Measurements from ENCODE around the gene WNT10A.

DNA sequence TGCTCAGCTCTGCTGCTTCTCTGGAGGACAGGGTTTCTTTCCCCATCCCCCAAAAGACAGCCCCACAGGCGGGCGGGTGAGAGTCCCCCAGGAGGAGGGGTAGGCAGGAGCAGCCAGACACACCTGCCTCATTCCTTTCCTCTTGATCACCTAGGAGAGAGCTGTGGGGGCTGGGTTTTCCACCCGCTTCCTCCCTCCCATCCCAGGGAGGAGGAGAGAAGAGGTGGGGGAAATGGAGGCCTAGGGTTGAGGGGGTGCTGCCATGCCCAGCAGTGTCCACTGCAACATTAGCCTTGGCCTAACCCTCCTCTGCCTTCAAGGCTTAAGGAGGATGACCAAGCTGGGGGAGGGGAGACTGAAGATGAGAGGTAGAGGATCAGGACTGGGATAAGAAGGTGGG, 14.7 kb downstream of the WNT10A start:
- TF ChIP-seq CTCF (IDR thresholded peaks at IDR 0.05), result no peak
- no peak for TF ChIP-seq POLR2A (IDR thresholded peaks at IDR 0.05)

Data from testis (tissue), 2 donors.